Measurements from ENCODE around the gene OR5K4. TPM values are rescaled to one million over a fixed set of nuclear protein-coding genes. Genes with fewer than 3 reads are reported as not detected.

OR5K4 gene
- polyA plus RNA-seq, 3 donors, result not detected

DNA sequence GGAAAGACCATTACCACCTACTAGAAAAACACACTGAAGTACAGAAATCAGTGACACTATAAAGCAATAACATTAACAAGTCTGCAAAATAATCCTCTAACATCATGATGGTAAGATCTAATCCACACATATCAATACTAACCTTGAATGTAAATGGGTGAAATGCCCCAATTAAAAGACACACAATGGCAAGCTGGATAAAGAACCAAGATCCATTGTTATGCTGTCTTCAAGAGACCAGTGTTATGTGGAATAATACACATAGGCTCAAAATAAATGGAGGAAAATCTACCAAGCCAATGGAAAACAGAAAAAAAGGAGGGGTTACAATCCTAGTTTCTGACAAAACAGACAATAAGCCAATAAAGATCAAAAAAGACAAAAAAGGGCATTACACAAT, 50.4 kb downstream of the OR5K4 start:
- intact Hi-C loops (cut with micrococcal nuclease), result no loop called here
- Histone ChIP-seq H3K9ac (ENCODE audit: insufficient read depth, low read length, poor library complexity, severe bottlenecking) (no peak overlapping the region), H3K4me1 (ENCODE audit: control insufficient read depth in 1 of 2, insufficient read depth in 2 of 2, low read length in 2 of 2) (no peaks in the 10 kb centered on the region), H3K4me2 (replicated peaks; ENCODE audit: extremely low read depth, low read length, poor library complexity, severe bottlenecking) (no peak overlapping the region), H3K36me3 (replicated peaks in 1 of 2; ENCODE audit: control insufficient read depth in 1 of 2, insufficient read depth in 2 of 2, low read length in 2 of 2) (no peaks in the 10 kb centered on the region), H3K79me2 (ENCODE audit: insufficient read depth, low read length) (no peaks in the 10 kb centered on the region), H4K20me1 (ENCODE audit: insufficient read depth, low read length) (no peaks in the 10 kb centered on the region), H3K27me3 (ENCODE audit: control insufficient read depth in 2 of 2, insufficient read depth in 2 of 2, low read length in 2 of 2) (no peaks in the 10 kb centered on the region), H3K27ac (ENCODE audit: low read depth in 1 of 2, low read length in 2 of 2) (no peak overlapping the region), H3K4me3 (replicated peaks in 1 of 3; ENCODE audit: low read depth in 2 of 3, low read length in 3 of 3) (no peak overlapping the region), H2AFZ (ENCODE audit: insufficient read depth, low read depth, low read length, poor library complexity, severe bottlenecking) (no peak overlapping the region), H3K9me3 (replicated peaks in 1 of 2; ENCODE audit: control insufficient read depth in 1 of 2, insufficient read depth in 1 of 2, low read length in 2 of 2) (peaks cover 16 to 19% of the 10 kb centered on the region in 2 donors)
- peaks cover 23 to 43% (median 28%) of the 10 kb centered on the region in 7 donors for H3K9me3 Mint-ChIP-seq
- no peak for DNase-seq
- no peaks in the 10 kb centered on the region for H3K4me1 Mint-ChIP-seq
- H3K27ac Mint-ChIP-seq, result no peak overlapping the region
- H3K27me3 Mint-ChIP-seq (ENCODE audit: low read depth in 3 of 3), result no peaks in the 10 kb centered on the region
- H3K4me3 Mint-ChIP-seq, result no peak overlapping the region
- no peaks in the 10 kb centered on the region for H3K36me3 Mint-ChIP-seq
- TF ChIP-seq, protein P1, sequence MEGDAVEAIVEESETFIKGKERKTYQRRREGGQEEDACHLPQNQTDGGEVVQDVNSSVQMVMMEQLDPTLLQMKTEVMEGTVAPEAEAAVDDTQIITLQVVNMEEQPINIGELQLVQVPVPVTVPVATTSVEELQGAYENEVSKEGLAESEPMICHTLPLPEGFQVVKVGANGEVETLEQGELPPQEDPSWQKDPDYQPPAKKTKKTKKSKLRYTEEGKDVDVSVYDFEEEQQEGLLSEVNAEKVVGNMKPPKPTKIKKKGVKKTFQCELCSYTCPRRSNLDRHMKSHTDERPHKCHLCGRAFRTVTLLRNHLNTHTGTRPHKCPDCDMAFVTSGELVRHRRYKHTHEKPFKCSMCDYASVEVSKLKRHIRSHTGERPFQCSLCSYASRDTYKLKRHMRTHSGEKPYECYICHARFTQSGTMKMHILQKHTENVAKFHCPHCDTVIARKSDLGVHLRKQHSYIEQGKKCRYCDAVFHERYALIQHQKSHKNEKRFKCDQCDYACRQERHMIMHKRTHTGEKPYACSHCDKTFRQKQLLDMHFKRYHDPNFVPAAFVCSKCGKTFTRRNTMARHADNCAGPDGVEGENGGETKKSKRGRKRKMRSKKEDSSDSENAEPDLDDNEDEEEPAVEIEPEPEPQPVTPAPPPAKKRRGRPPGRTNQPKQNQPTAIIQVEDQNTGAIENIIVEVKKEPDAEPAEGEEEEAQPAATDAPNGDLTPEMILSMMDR (IDR thresholded peaks at IDR 0.05), result no peak

Other genes with a start within 250 kb of the OR5K4 start
- not detected for gene OR5H1, start 223.1 kb upstream of the OR5K4 start, polyA plus RNA-seq
- not detected for gene OR5H14, start 206.4 kb upstream of the OR5K4 start, polyA plus RNA-seq
- not detected for gene OR5H15, start 187.2 kb upstream of the OR5K4 start, polyA plus RNA-seq
- gene OR5H6, start 89.6 kb upstream of the OR5K4 start, polyA plus RNA-seq, result not detected
- not detected for gene OR5H2, start 71.3 kb upstream of the OR5K4 start, polyA plus RNA-seq
- not detected for gene OR5K3, start 36.8 kb downstream of the OR5K4 start, polyA plus RNA-seq
- gene OR5K1, start 109.3 kb downstream of the OR5K4 start, polyA plus RNA-seq, result not detected
- not detected for gene OR5K2, start 143.8 kb downstream of the OR5K4 start, polyA plus RNA-seq
- 10 to 100 TPM; 65.3 to 91.8 (median 76.0) TPM for gene CLDND1, start 169.0 kb downstream of the OR5K4 start, polyA plus RNA-seq
- gene GPR15, start 178.1 kb downstream of the OR5K4 start, polyA plus RNA-seq, result not detected
- gene CPOX, start 239.8 kb downstream of the OR5K4 start, polyA plus RNA-seq, result 10 to 100 TPM in 1 of 3 donors, 1 to 10 TPM in 2; 4.2 to 12.8 (median 5.2) TPM

All from CD14-positive monocyte (primary cell).